ENCODE measurements around the gene FOXO4.

- TF ChIP-seq POLR2A (IDR thresholded peaks at IDR 0.05) (no peak), CTCF (IDR thresholded peaks at IDR 0.05) (no peak)
Measured at GRCh38 chrX:71060127-71060526, 35.5 kb upstream of the FOXO4 start.
